ENCODE measurements around the gene CELA2A. TPM values are rescaled to one million over a fixed set of nuclear protein-coding genes. Genes with fewer than 3 reads are reported as not detected.
"Not testable (repeated sequence)": the region's sequence is repeated elsewhere in the genome, so short reads cannot be mapped to it uniquely, and the experiment has no call there.

The CELA2A gene
- polyA plus RNA-seq, 1 of the 3 experiments (the other 2 are of a cell fraction): not detected

- TF ChIP-seq MXI1 (IDR thresholded peaks at IDR 0.05; ENCODE audit: low read depth, low read length): no peak
- no peak for TF ChIP-seq YY1 (IDR thresholded peaks at IDR 0.05; ENCODE audit: low read depth)
- no peak for TF ChIP-seq RFX5 (IDR thresholded peaks at IDR 0.05; ENCODE audit: low read length)
- TF ChIP-seq PBX3 (IDR thresholded peaks at IDR 0.05): no peak
- no peak for TF ChIP-seq RCOR1 (IDR thresholded peaks at IDR 0.05; ENCODE audit: low read length)
- TF ChIP-seq SMC3 (IDR thresholded peaks at IDR 0.05; ENCODE audit: low read depth, low read length): no peak
- no peak for TF ChIP-seq NFIC (IDR thresholded peaks at IDR 0.05; ENCODE audit: borderline replicate concordance)
These were observed 56.7 kb downstream of the CELA2A start (continued) for GRCh38 chr1:15513192-15513591.

- no peaks in the 10 kb centered on the region for H3K27me3 ChIP-seq (ENCODE audit: insufficient read depth)
- no peak overlapping the region for H3K4me3 ChIP-seq (ENCODE audit: low read depth in 2 of 2, low read length in 1 of 2)
- H3K79me2 ChIP-seq (ENCODE audit: insufficient read depth): no peaks in the 10 kb centered on the region
- no peaks in the 10 kb centered on the region for H4K20me1 ChIP-seq (ENCODE audit: insufficient read depth)
- no peaks in the 10 kb centered on the region for H3K9me2 ChIP-seq
- no peak overlapping the region for H3K27ac ChIP-seq (ENCODE audit: low read depth in 2 of 2, low read length in 1 of 2)
- no peak for DNase-seq
- H3F3A ChIP-seq (replicated peaks; ENCODE audit: insufficient read depth): no peaks in the 10 kb centered on the region
- POLR2A ChIA-PET: no interaction called here
- H2AFZ ChIP-seq (ENCODE audit: low read depth): no peak overlapping the region
- H3K9me3 ChIP-seq: no peaks in the 10 kb centered on the region
- no peak overlapping the region for H3K4me2 ChIP-seq
- no peak overlapping the region for H3K9ac ChIP-seq
- TF ChIP-seq TAF1 (IDR thresholded peaks at IDR 0.05; ENCODE audit: borderline replicate concordance, low read depth, low read length) (no peak), POLR2AphosphoS5 (IDR thresholded peaks at IDR 0.05; ENCODE audit: low read depth, low read length) (no peak), EP300 (IDR thresholded peaks at IDR 0.05; ENCODE audit: borderline replicate concordance in 1 of 2, low read depth in 1 of 2, low read length in 1 of 2) (no peak), RCOR1 (IDR thresholded peaks at IDR 0.05; ENCODE audit: low read length) (no peak), CTCF (IDR thresholded peaks at IDR 0.05) (no peak), SIN3A (IDR thresholded peaks at IDR 0.05; ENCODE audit: borderline replicate concordance, low read depth, low read length) (no peak)
- 96% methylated on average over 3 of the region's 3 CpGs for WGBS (ENCODE audit: low lambda C conversion rate)
- CTCF ChIA-PET: interaction anchor here (0.9 to 2.5 kb wide), 3 partner anchors 12 to 82 kb away, joined by 3 to 10 read pairs (median 7); no protein-coding TSS in a partner anchor
- peaks cover 0 to 3% of the 10 kb centered on the region in 2 experiments; a peak in 1 of 4 replicates for H3K4me1 ChIP-seq (ENCODE audit: control insufficient read depth in 1 of 2, insufficient read depth in 2 of 2, low read depth in 1 of 2, low read length in 1 of 2)
- peaks cover 0 to 2% of the 10 kb centered on the region in 2 experiments for H3K36me3 ChIP-seq (replicated peaks in 1 of 2; ENCODE audit: control insufficient read depth in 1 of 2, insufficient read depth in 2 of 2, low read length in 1 of 2)
These were observed 57.4 kb downstream of the CELA2A start for GRCh38 chr1:15513919-15514318.

GRCh38 chr1:15514557-15514956, 58.0 kb downstream of the CELA2A start:
- H3K4me1 ChIP-seq (ENCODE audit: control insufficient read depth in 1 of 2, insufficient read depth in 2 of 2, low read depth in 1 of 2, low read length in 1 of 2); DNase-seq; H3K36me3 ChIP-seq (replicated peaks in 1 of 2; ENCODE audit: control insufficient read depth in 1 of 2, insufficient read depth in 2 of 2, low read length in 1 of 2); POLR2A ChIA-PET; H3K9me2 ChIP-seq; H3K4me3 ChIP-seq (ENCODE audit: low read depth in 2 of 2, low read length in 1 of 2); H3K4me2 ChIP-seq; H3K27me3 ChIP-seq (ENCODE audit: insufficient read depth); H3K9me3 ChIP-seq; H3F3A ChIP-seq (replicated peaks; ENCODE audit: insufficient read depth); H3K9ac ChIP-seq; H4K20me1 ChIP-seq (ENCODE audit: insufficient read depth); H3K79me2 ChIP-seq (ENCODE audit: insufficient read depth); H3K27ac ChIP-seq (ENCODE audit: low read depth in 2 of 2, low read length in 1 of 2); H2AFZ ChIP-seq (ENCODE audit: low read depth): not testable (repeated sequence)
- CTCF ChIA-PET: interaction anchor here (0.9 to 2.5 kb wide), 4 partner anchors 13 to 277 kb away, joined by 3 to 10 read pairs (median 5); no protein-coding TSS in a partner anchor
- WGBS (ENCODE audit: low lambda C conversion rate): 93% methylated on average over 4 of the region's 5 CpGs

All from SK-N-SH (cell line).